Skeletal muscle cell (primary cell): ENCODE results near the gene MED12L.
A peak's percentile ranks its signal among the peaks of the same experiment; 100 is the strongest.

ENCODE experiments used
- DNase-seq: peaks from one replicate; pipeline ENCODE4 v3.0.0-alpha.2; 2010; ENCODE audit warnings: low read depth
- H3K4me3 ChIP-seq: 2 replicates; pipeline ENCODE4 v1.5.1; 2011; ENCODE audit warnings: low read depth, mild to moderate bottlenecking, control low read depth, low read length, moderate library complexity

Gene MED12L

DNA sequence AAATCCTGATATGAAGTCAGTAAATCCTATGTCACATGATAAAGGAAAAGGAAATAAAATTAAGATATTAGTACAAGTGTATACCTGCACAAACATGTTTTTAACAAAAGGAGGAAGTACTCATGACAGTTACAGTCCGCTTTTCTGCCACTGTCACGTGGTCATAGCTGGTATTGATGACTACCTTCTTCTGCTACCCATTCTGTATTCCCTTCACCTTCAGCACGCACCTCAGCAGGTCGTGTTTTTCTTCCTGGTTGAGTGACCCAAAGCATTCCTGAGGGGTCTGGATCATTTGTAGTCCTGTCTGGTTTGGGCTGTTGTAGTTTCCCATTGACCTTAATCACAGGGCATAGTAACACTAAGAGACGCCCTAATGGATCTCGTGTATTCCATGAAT is 334.3 kb downstream of the MED12L start:
- H3K4me3 ChIP-seq, result no peak overlapping the region
- DNase-seq, result no peak

DNA sequence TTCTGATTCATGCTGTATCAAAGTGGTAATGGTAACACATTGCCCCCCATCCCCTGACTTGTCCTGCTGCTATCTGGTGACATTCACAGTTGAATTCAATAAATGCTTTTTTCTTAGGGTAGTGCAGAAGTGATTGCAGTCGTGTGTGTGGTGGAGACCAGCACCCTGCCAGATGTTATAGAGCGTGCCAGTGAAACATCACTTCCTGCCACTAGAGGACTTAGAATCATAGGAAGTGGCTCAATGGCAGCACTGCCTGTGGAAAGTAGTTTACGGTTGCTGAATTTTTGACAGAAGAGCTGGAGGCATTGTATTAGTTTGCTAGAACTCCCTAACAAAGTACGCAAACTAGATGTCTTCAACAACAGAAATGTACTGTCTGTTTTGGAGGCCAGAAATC is 336.5 kb downstream of the MED12L start:
- H3K4me3 ChIP-seq, result no peak overlapping the region

DNA sequence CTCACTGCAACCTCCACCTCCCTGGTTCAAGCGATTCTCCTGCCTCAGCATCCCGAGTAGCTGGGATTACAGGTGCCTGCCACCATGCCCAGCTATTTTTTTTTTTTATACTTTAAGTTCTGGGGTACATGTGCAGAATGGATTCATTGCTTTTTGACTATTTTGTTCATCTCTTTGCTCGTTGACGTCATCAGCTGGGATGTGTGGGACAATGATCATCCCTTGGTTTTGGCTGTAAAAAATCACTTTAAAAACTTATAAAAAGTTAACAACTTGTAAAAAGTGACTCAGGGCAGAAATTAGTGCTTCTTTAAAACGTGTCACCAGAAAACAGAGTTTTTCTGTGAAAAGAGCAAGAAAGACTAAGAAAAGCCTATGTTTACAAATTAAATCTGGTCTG is 337.6 kb downstream of the MED12L start:
- no peak for DNase-seq
- H3K4me3 ChIP-seq, result no peak overlapping the region

More for the DNA sequence above, 336.5 kb downstream of the MED12L start:
- DNase-seq, result no peak

DNA sequence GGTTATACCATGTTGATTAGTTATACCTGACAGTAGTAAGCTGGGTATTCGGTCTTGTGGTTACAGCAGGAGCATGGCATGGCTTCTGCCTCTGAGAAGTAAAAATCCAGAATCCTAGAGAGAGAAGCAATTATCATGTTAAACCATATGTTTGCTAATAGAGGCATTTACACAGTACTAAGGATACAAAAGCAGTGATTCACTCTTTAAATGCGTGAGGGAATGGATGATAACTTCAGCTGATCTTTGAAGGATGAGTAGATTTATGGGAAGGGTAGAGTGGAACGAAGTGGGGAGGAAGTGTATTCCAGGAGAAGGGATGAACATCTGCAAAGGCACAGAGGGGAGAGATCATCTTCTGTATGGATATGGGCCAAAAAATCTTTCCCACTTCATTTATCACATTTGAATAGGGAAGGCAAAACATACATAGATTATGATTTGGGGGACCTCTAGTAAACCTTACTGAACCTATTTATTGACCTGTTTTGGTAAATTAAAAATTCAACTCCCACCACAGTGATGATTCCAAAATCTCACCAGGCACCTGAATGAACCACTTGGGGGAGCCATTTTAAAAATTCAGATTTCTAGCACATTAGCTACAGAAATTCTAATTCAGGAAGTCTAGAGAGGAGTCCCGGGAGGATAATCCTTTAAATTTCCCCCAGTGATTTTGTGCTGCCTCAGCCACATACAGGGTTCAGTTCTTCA is 340.3 kb downstream of the MED12L start:
- no peak for DNase-seq
- no peak overlapping the region for H3K4me3 ChIP-seq

DNA sequence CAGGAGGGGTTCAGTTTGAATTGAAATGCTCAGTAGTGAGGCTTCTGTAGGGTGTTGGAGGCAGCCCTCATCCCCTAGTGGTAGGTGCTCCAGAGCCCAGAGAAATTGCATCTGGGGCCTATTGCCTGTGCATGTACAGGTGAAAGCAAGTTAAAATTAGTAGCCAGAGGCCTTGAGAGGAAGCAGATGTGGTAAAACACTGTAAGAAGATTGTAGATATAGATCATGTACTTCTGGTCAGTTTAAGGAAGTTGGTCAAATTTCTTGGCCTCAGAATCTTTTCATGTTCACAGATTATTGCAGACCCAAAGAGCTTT is 340.8 kb downstream of the MED12L start:
- no peak for DNase-seq
- H3K4me3 ChIP-seq, result no peak overlapping the region

DNA sequence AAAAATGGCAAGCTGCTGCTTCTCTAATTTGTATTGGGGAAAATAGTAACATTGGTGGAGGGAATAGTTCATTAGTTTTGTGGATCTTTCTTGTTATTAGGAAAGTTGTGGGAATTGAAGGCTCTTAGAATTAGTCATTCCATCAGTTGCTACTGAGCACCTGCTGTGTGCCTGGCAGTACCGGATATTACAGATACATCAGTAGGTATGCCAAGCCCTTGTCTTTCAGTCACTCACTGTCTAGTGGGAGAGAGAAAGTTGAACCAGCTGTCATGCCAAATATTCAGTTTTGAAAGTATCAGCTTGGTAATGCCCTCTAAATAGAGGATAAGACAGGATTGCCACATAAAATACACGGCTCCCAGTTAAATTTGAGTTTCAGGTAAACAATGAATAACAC is 342.9 kb downstream of the MED12L start:
- no peak for DNase-seq
- no peak overlapping the region for H3K4me3 ChIP-seq

DNA sequence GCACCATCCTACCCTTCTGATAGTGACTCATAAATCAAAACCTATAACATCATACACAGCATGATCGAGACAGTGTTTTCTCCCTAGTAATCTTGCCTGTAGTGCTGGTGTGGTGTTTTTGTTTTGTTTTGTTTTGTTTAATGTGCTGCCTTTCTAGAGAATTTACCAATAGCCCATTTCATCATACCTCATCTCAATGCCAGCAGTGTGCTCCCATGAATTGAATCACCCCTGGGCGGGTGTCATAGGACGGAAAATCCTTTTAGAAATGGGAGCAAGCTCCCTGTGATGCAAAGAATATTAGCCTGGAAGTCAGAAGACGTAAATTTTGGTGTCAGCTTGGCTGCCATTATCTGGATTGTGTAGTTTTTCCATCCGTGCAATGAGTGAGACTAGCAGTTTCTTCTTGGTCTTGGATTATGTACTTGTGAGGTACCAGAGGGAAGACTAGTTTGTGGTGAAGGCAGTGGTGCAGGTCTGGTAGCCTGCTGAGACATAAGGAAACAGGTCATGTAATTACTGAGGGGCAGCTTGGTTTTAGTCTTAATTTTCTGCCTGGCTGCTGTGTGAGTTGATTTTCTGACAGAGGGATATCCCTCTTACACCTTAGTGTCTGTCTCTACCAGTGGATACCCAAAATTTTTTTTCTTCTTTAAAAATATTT is 345.5 kb downstream of the MED12L start:
- DNase-seq, result peak; percentile 50
- no peak overlapping the region for H3K4me3 ChIP-seq

DNA sequence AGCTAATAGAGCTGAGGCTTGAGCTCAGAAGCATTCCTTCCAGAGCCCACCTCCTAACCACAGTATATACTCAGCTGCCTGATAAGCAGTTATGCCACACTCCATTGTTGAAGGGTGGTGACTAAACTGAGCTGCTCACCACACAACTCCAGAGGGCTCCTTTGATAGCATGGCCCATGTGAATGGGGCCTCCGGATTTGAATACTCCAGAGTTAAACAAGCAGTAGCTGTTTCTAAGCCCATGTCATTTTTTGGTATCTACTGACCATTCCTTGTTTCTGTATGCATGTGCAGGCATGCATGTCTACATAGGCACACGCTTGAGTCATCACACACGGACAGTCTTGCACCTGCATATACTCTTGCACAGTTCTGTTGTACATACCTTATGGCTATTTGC is 346.5 kb downstream of the MED12L start:
- no peak overlapping the region for H3K4me3 ChIP-seq
- peak; percentile 77 for DNase-seq

DNA sequence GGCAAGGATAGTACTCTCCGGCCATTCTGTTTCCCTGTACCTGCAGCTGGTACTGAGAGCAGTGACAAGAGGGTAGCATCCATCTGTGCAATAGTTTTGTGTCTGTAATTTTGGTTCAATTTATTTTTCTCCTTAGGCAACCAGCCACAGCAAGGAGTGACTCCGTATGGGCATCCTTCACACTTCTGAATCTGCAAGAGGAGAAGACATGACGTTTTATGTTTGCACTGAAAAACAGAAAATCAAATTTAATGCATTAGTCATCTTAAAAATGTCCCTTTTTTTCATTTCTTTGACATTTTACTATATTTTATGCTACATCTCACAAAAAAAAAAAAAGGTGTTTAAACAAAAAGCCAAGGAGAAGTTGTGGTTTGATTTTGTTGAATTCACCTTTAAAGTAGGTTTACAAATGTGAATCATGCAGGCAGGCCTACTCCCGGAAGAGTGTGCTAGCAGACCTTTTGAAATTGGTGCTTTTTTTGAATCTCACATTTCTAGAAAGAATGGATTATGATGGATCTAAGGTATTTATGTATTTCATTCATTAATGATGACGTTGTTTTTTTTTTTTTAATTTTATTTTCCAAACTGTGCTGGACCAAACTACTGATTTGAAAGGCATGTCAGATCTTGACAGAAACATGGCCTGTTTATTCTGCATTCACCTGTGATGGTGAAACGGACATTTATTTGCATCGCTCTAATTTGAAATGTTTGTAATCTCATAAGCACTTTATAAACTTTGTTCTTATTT is 347.3 kb downstream of the MED12L start:
- DNase-seq, result no peak
- no peak overlapping the region for H3K4me3 ChIP-seq

DNA sequence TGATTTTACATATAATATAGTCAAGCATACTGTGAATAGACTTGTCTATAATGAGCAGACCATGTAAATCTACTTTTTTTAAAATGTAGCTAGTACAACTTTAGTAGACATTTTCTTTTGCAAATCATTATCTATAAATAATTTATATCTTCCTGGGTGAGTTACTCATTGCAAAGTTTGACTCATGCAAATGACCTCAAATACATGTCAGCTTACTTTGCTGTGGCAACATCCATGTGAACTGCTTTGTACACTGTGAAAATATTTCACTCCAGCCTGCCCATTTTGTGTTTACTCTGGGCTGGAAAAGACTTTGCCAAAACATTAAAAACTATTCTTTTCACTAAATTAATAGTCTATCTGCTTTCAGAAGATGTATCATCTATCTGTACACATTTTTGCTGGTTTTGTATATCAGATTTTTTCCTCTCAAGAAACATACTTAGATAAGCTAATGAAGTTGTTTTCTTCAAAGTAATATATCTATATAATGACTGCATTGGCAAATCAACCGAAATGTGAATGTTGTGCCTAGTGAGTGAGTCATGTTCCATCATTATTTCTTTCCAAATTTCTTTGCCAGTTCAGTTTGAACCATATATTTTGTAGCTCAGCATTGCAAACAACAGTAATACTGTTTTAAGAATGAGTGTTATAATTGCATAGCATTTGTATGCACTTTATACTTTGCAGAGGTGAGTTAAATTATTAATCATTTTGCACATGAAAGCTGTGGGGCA is 348.9 kb downstream of the MED12L start:
- no peak overlapping the region for H3K4me3 ChIP-seq
- peak; percentile 82 for DNase-seq

DNA sequence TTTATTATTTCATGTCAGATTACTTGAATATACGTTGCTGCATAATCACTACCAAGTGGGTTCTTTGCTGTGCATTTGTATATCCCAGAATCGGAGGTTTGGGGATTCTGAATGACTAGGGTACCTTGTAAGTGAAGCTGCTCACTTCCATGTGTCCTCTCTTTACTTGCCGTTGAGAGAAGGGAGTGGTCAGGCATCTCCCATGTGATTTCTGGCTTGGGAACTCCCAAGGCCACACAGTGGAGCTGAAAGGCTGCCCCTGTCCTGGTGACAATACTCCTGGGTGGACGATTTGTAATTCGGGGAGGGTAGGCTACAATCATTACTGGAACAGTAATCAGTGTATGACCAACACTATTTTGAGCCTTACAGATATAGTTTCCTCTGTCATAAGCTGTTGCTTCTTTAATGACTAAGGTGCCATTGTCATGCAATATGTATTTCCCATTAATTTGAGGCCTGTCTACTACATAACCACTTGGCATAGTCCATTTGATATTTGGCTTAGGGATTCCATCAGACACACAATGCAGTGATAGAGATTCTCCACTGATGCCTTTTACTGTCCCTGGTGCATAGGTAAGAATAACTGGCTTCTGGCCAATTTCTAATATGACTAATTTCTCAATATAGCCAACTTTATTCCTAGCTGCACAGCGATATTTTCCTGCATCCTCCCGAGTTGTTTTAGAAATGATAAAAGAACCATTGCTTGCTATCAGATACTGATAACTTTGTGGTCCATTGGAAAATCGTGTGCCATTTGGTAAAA is 351.4 kb downstream of the MED12L start:
- DNase-seq, result no peak
- H3K4me3 ChIP-seq, result no peak overlapping the region

DNA sequence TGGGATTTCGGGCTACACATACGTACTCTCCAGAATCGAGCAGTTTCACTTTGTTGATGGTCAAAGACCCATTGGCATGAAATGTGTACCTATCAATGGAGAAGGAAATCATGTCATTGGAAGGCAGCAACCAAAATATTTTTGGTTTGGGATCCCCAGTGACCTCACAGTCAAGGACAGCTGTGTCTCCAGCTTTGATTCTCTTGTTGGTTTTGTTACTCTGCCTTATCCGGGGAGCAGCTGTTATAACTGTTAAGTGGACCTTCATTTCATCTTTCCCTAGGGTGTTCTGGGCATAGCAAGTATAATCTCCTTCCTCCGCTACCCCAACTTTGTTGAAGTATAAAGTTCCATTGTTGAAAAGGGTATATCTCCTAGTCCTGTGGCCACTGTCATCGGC is 352.4 kb downstream of the MED12L start:
- no peak for DNase-seq
- no peak overlapping the region for H3K4me3 ChIP-seq

DNA sequence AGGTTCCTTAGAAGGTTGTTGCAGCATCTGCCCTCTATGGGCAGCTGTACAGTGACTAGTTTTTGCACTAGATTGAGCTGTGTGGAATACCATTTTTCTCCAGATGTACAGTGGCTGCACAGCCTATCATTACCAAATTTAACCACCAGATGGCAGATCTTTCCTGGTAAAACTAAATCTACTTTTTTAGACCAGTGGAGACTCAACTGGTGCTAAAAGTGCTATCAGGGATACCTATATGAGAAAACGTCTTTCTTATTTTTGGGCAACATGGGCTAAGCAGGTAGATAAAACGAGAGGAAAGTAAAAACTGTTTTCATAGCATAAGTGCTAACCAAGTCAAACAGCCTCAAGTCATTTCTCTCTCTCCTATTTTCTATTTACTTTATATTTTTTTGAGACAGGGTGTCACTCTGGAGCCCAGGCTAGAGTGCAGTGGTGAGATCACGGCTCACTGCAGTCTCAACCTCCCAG is 354.2 kb downstream of the MED12L start:
- H3K4me3 ChIP-seq, result no peak overlapping the region
- DNase-seq, result peak; percentile 26

DNA sequence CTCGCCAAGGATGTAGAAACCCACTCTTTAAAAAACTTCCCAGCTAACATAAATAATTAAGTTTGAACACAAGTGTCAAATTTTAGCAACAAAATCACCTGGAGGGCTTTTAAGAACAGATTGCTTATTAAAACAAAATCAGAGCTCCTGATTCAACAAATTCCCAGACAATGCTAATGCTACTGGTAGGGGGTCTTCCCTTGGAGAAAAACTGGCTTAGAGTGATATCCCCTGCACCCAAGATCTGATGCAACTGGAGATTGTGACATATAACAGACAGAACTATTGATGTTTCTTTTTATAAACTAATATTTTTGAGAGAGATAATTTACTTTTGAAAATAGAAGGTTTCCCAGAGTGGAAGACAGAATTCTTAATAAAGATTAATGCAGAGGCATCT is 355.5 kb downstream of the MED12L start:
- no peak for DNase-seq
- H3K4me3 ChIP-seq, result no peak overlapping the region

DNA sequence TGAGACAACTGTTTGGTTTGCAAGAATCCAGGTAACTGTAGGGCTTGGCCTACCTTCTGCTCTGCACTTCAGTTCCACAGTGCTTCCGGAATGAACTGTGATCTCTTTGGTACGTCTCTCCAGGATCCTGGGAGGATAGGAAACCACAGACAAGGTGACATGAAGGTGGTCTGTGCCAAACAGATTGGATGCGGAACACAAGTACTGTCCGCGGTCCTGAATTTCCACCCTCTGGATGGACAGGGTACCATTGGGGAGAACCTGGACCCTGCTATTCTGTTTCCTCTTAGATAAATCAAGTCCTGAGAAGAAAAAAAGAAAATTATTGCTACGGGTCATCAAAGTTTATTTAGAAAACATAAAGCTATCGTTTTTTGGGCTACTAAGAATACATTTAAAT is 358.1 kb downstream of the MED12L start:
- DNase-seq, result no peak
- H3K4me3 ChIP-seq, result no peak overlapping the region

DNA sequence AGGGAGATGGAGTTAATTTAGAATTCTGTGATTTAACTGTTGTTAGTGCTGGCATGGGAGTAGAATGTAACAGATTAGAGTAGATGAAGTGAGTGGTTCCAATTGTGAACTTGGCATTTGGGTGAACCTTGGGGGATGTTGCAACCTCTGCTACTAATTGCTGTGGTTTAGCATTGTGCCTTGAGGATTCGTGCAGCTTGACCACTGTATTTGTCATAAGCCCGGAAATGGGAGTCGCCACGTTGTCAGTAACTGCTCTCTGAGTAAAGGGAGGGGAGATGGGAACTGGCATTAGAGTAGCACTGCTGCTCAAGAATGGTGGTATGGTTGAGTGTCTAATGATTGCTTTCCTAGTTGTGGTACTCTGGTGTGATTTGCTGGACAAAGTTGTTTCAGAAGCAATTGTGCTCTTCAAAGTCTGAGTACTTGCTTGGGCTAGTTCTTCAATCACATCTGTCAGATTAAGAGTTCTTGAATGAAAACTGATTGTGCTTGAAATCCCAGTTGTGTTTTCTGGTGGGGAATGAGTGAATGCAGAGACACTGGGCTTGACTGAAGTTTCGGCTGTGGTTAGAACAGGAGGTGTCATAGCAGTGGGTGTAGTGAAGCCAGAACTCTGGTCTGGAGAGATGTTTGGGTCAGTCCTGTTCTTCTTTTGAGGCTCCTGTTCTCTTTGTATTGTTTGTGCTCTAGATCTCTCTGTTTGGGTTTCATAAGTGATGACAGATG is 360.0 kb downstream of the MED12L start:
- H3K4me3 ChIP-seq, result no peak overlapping the region
- peak; percentile 71 for DNase-seq

DNA sequence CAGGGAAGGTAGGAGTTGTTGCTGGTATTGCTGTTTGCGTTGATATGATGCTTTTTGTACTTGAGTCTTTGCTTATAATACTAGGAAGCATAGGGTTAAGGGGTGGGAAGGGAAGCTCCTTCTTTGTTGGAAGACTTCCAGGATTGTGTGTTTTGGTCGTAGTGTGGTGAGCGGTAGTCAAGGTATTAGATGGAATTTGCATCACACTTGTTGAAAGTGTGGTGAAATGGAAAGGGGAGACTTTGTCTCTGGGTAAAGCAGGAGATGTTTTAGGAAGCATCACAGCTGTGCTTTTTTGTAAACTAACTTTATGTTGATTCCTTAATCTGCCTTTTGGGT is 360.5 kb downstream of the MED12L start:
- no peak overlapping the region for H3K4me3 ChIP-seq
- DNase-seq, result no peak

DNA sequence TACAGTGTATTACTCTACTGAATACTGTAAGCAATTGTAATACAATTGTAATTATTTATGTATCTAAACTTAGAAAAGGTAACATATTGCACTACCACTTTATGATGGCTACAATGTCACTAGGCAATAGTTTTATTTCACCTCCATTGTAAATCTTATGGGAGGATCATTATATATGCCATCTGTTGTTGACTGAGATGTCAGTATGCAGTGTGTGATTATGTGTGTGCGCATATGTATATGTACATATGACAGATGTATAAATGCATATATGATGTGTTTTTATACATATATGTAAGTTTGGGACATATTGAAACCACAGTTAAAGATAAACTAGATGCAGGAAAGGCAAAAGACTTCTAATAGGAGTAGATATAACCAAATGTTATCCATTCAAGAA is 366.9 kb downstream of the MED12L start:
- DNase-seq, result no peak
- H3K4me3 ChIP-seq, result no peak overlapping the region

DNA sequence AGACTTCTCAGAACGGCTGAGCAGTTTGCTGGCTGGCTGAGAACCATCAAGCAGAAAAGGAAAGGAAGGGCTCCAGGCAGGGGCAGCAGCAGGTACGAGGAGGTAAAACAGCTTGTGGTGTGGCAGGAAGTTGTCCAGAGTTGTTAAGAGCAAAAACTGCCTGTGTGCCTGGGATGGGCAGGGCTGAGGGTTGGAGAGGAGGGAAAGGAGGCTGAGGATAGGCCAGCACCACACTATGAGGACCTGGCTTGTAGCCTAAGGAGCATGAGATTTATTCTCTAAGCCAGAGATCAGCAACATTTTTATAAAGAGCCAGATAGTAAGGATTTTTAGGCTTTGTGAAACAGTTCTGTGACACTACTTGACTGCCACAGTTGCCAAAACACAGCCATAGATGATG is 367.4 kb downstream of the MED12L start:
- H3K4me3 ChIP-seq, result no peak overlapping the region
- no peak for DNase-seq
